Cardiac muscle cell (in vitro differentiated cells and primary cell): ENCODE measurements around the gene MRPL40. TPM values are rescaled to one million over a fixed set of nuclear protein-coding genes. Genes with fewer than 3 reads are reported as not detected.

Experiments used
- DNase-seq, 2 donors: peaks; one replicate each; pipeline versions ENCODE4 v3.0.0 to v3.0.0-alpha.2; 2010 to 2017; ENCODE audit warnings: low read depth in 1 of 2, low spot score in 1 of 2
- H3K27ac ChIP-seq: fragments of 200-600 bp; sonication (generic); 2 replicates; pipeline ENCODE4 v1.5.1; 2016
- H3K27me3 ChIP-seq: fragments of 200-600 bp; sonication (generic); 2 replicates; pipeline ENCODE4 v1.6.0; 2016; ENCODE audit warnings: control low read depth
- H3K36me3 ChIP-seq: fragments of 200-600 bp; sonication (generic); 2 replicates; pipeline ENCODE4 v1.5.1; 2016; ENCODE audit warnings: control low read depth
- H3K4me1 ChIP-seq: fragments of 200-600 bp; sonication (generic); 2 replicates; pipeline ENCODE4 v1.8.1; 2017; ENCODE audit warnings: low read depth, mild to moderate bottlenecking, mixed run types
- H3K4me3 ChIP-seq: fragments of 200-600 bp; sonication (generic); 2 replicates; pipeline ENCODE4 v1.5.1; 2016; ENCODE audit warnings: mild to moderate bottlenecking
- H3K9me3 ChIP-seq: fragments of 200-600 bp; sonication (generic); 2 replicates; pipeline ENCODE4 v1.5.1; 2017; ENCODE audit warnings: low read depth, mild to moderate bottlenecking, control low read depth
- polyA plus RNA-seq: library from polyadenylated mRNA; unstranded; fragments of >200 nt; fragmentation: Nextera tagmentation; extraction: Ambion mirVana; gene quantifications from 2 replicates; pipeline ENCODE4 v1.2.1, GENCODE V29; 2016
- total RNA-seq: library from RNA; depleted of rRNA; stranded (reverse); fragments of >200 nt; gene quantifications from 2 replicates; pipeline ENCODE4 v1.2.3, GENCODE V29; 2016
- TF ChIP-seq, protein P1 (sequence below): IDR thresholded peaks from 2 replicates; pipeline ENCODE4 v1.5.1; 2012; ENCODE audit warnings: low read depth, mild to moderate bottlenecking, low read length

The MRPL40 gene
- total and polyA plus RNA-seq, 2 experiments from 2014 or later: 38.7 to 91.3 TPM

DNA sequence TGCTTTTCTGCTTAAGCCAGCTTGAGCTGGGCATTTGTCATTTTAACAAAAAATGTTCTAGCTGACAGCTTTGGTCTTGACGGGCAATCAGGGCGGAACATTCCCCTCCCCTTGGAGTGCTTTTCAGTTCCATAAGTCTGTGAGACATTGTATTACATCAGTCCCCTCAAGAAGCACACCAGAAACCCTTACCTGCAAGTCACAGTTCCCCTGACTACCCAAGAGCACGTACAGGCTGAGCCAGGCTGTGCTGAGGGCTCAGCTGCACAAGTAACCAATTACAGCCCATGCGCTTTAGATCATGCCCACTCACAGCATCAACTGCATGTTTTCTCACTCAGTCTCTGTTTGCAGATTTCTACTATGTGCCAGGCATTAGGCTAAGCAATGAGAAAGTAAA, 19.9 kb upstream of the MRPL40 start:
- H3K27me3 ChIP-seq: no peaks in the 10 kb centered on the region
- no peak overlapping the region for H3K27ac ChIP-seq
- DNase-seq: no peak
- H3K36me3 ChIP-seq: no peaks in the 10 kb centered on the region
- H3K4me3 ChIP-seq: no peak overlapping the region
- TF ChIP-seq, protein P1, sequence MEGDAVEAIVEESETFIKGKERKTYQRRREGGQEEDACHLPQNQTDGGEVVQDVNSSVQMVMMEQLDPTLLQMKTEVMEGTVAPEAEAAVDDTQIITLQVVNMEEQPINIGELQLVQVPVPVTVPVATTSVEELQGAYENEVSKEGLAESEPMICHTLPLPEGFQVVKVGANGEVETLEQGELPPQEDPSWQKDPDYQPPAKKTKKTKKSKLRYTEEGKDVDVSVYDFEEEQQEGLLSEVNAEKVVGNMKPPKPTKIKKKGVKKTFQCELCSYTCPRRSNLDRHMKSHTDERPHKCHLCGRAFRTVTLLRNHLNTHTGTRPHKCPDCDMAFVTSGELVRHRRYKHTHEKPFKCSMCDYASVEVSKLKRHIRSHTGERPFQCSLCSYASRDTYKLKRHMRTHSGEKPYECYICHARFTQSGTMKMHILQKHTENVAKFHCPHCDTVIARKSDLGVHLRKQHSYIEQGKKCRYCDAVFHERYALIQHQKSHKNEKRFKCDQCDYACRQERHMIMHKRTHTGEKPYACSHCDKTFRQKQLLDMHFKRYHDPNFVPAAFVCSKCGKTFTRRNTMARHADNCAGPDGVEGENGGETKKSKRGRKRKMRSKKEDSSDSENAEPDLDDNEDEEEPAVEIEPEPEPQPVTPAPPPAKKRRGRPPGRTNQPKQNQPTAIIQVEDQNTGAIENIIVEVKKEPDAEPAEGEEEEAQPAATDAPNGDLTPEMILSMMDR: no peak
- no peaks in the 10 kb centered on the region for H3K9me3 ChIP-seq
- H3K4me1 ChIP-seq: peaks cover 42% of the 10 kb centered on the region

DNA sequence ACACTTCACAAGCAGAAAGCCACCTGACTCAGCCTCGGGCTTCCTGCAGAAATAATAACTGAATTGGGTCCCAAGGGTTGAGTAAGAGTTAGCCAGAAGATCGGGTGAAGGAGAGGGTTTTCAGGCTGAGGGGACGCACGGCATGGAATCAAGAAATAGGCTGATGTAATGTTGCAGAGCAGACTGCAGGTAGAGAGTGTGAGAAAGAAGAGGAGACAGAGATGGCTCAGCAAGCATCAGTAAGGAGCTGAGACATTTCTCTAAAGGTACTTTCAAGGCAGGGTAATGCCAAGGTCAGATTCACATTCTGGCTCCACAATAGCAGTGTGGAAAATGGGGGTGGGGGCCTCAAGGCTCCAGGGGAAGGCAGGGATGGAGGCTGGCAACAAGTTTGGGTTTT, 19.4 kb upstream of the MRPL40 start:
- DNase-seq: no peak
- Histone ChIP-seq H3K27ac (no peak overlapping the region), H3K4me3 (no peak overlapping the region), H3K27me3 (no peaks in the 10 kb centered on the region), H3K9me3 (no peaks in the 10 kb centered on the region), H3K36me3 (no peaks in the 10 kb centered on the region), H3K4me1 (peaks cover 38% of the 10 kb centered on the region)
- TF ChIP-seq, protein P1: no peak

DNA sequence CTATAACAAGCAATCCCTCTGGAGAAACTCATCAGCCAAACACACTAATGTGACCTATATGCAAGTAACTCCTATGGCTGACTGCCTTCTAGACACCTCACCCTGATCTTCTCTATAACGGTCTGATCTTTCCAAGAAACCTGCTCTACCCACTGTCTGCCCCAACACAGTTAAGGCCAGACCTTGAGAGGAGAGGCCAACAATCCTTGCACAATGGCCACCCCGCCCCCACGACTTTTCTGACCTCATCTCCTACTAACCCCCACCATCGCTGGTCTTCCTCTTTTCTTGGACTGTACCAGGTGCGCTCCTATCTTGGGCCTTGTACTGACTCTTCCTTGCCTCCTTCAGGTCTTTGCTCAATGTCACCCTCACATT, 13.3 kb upstream of the MRPL40 start:
- Histone ChIP-seq H3K27ac (peak overlapping the region; percentile 74), H3K4me3 (no peak overlapping the region), H3K9me3 (no peaks in the 10 kb centered on the region), H3K4me1 (peaks cover 10% of the 10 kb centered on the region), H3K27me3 (no peaks in the 10 kb centered on the region), H3K36me3 (no peaks in the 10 kb centered on the region)
- DNase-seq: no peak
- TF ChIP-seq, protein P1: no peak

DNA sequence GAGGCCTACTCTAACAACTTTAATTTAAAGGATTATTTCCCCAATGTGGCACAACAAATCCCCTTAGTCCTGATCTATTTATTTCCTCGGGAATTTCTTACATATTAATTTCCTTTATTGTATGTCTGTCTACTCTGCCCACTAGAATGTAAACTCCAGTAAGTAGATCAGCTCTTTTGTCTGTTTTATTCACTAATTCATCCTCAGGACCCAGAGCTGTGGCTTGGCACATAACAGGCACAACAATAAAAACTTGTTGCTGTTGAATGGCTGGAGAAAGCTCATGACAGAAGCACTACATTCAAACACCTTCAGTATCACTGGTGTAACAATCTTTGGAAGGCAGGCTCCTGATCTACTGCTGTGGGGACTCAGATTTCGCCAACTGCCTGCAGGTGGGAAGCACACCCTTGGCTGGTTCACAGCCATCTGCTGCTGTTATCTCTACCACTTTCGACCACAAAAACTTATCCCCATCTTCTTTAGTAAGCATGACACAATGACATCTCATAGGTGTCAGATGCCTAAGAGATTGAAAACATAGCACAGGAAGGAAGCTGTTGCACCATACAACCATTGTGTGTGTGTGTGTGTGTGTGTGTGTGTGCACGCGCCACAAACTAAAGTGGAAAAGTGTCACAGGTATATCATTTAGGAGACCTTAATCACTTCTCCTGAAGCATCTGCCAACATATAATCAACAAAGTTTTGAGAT, 12.7 kb upstream of the MRPL40 start:
- Histone ChIP-seq H3K4me1 (peaks cover 10% of the 10 kb centered on the region), H3K9me3 (no peaks in the 10 kb centered on the region), H3K4me3 (no peak overlapping the region), H3K27me3 (no peaks in the 10 kb centered on the region), H3K36me3 (no peaks in the 10 kb centered on the region), H3K27ac (peak overlapping the region; percentile 74)
- DNase-seq: peak; percentile 12 to 15
- TF ChIP-seq, protein P1: no peak

DNA sequence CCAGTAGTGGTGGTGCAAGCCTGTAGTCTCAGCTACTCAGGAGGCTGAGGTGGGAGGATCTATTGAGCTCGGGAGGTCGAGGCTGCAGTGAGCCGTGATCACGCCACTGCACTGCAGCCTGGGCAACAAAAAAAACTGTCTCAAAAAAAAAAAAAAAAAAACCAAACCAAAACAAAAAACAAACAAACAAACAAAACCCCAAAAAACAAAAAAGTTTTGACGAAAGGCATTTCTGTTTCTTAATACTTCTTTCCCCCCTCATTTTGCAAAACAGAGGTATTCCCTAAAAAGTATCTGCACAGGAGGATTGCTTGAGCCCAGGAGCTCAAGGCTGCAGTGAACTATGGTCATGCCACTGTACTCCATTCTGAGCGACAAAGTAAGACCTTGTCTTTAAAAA, 12.0 kb upstream of the MRPL40 start:
- Histone ChIP-seq H3K27ac (no peak overlapping the region), H3K4me1 (peaks cover 10% of the 10 kb centered on the region), H3K4me3 (no peak overlapping the region), H3K27me3 (no peaks in the 10 kb centered on the region), H3K36me3 (no peaks in the 10 kb centered on the region), H3K9me3 (no peaks in the 10 kb centered on the region)
- no peak for DNase-seq
- TF ChIP-seq, protein P1: no peak
